ENCODE measurements around the gene ELMO3.

DNA sequence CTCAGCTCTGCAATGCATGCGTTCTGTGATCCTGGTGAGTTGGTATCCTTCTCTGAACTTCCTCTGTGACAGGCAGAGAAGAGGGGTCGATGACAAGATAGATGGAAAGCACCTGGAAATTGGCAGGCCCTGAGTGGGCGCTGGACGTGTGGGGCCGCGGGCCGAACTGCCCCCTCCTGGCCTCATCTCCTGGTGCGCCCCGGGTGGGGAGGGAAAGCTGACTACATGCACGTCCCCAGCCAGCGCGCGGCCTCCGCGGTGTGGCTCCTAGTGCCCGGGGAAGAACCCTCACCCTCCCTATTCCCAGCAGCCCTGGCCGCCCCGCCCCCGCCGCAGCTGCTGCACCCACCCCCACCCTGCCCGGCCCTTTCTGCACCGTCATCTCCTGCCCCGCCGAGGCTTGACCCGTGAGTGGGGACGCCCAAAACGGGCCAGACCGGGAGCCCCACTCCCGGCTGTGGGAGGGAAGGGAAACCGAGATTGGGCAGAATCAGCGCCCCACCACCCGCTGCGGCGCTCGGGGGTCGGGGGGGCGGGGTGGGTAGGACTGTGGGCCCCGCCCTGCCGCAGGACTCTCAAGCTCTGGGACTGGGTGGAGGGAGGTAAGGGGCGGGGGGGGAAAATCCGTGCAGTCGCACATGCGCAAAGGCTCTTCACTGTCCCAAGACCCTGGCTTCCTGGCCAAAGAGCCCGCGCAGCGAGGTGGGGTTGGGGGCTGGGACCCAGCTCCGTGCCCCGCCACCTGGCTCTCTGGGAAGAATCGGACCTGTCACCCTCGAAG lies 28.6 kb upstream of the ELMO3 start, which contains the start of gene NOL3:
- TF ChIP-seq TCF4 (CRISPR knock-in tag; IDR thresholded peaks at IDR 0.05; ENCODE audit: borderline replicate concordance), result no peak
- TF ChIP-seq ZFP3 (CRISPR knock-in tag; IDR thresholded peaks at IDR 0.05), result no peak
- no peak for TF ChIP-seq ZFP30 (CRISPR knock-in tag; IDR thresholded peaks at IDR 0.05)

All from SK-N-SH treated with all-trans-retinoic acid at 6 μM for 48 hours (cell line).